NCI-H1105 treated with DMSO at 0.1 percent for 48 hours (cell line): ENCODE data around the gene RIN1.
A peak's percentile ranks its signal among the peaks of the same experiment; 100 is the strongest.

Experiments used
- DNase-seq: peaks from one replicate; lab custom pipeline; 2025; lab: John Stamatoyannopoulos, UW

Gene RIN1

GRCh38 chr11:66282468-66283455, 53.5 kb downstream of the RIN1 start:
- DNase-seq: peak; percentile 98
